ENCODE data around the gene TSSK3. TPM values are rescaled to one million over a fixed set of nuclear protein-coding genes. Genes with fewer than 3 reads are reported as not detected.

Gene TSSK3
- total RNA-seq, 2 donors from 2014 or later, result 1.1 to 2.3 TPM

DNA sequence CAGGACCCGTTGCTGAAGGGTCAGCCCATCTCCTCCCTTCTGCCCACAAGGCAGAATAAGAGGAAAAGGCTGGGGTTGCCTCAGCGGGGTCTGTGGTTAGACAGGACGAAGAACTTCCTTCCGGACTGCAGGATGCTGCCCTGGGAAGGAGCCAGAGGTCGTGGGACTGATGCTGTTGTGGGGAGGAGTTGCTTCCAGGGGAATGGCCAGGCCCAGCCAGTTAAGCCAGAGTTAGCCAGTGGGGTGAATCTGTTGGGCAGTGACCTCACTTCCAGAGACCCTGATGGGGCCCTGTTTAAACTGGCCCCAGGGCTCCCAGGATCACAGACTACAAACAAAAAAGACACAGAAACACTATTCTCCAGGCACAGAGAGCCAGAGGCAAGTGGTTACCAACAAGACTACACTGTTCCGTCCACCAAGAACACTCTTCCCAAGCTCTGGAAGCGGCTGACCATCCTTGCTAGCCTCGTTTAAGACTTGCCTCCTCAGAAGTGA, 13.1 kb upstream of the TSSK3 start:
- no peak for ATAC-seq (ENCODE audit: insufficient number of reproducible peaks, low FRiP score, low read depth)

DNA sequence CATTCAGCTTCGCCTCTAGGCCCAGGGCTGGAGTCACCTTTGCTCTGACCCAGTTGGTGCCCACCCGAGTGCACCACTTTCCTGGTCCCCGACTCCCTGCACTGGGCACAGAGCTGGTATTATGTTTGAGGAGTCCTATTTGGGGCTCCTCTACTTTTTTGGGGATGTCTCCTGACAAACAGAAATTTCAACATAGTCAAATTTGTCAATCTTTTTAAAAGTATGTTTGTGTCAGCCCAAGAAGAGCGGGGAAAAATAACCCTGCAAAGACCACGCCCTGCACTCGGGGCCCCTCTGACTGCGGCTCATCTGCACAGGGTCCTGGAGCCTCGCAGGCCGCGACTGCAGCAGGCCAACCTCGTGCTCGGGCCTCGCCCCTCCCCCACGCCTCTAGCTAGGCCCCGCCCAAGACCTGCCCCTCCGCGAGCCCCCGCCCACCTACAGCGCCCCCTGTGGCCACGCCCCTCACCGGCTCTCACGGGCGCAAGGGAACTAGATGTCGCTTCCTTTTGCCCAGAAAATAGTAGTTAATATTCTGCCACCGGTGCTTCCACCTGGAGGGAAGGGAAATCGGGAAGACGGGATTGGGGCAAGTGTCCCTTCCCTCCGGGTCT, 11.4 kb upstream of the TSSK3 start:
- Histone ChIP-seq H3K36me3 (no peaks in the 10 kb centered on the region), H3K4me3 (peak overlapping the region; percentile 77), H3K27ac (peak overlapping the region; percentile 47 to 70), H3K27me3 (replicated peaks; ENCODE audit: insufficient read depth) (no peaks in the 10 kb centered on the region), H3K4me1 (ENCODE audit: control insufficient read depth in 1 of 2, low read depth in 2 of 2) (peaks cover 13 to 29% of the 10 kb centered on the region in 2 donors), H3K9me3 (no peaks in the 10 kb centered on the region)
- TF ChIP-seq, protein P1, sequence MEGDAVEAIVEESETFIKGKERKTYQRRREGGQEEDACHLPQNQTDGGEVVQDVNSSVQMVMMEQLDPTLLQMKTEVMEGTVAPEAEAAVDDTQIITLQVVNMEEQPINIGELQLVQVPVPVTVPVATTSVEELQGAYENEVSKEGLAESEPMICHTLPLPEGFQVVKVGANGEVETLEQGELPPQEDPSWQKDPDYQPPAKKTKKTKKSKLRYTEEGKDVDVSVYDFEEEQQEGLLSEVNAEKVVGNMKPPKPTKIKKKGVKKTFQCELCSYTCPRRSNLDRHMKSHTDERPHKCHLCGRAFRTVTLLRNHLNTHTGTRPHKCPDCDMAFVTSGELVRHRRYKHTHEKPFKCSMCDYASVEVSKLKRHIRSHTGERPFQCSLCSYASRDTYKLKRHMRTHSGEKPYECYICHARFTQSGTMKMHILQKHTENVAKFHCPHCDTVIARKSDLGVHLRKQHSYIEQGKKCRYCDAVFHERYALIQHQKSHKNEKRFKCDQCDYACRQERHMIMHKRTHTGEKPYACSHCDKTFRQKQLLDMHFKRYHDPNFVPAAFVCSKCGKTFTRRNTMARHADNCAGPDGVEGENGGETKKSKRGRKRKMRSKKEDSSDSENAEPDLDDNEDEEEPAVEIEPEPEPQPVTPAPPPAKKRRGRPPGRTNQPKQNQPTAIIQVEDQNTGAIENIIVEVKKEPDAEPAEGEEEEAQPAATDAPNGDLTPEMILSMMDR (IDR thresholded peaks at IDR 0.05), result peak; percentile 65
- DNase-seq (ENCODE audit: low spot score), result peak; percentile 43
- ATAC-seq (ENCODE audit: insufficient number of reproducible peaks, low FRiP score, low read depth), result peak; percentile 42

More for the DNA sequence above, 13.1 kb upstream of the TSSK3 start:
- no peak overlapping the region for H3K4me3 ChIP-seq
- H3K36me3 ChIP-seq, result no peaks in the 10 kb centered on the region
- H3K27ac ChIP-seq, result no peak overlapping the region
- TF ChIP-seq, protein P1 (IDR thresholded peaks at IDR 0.05), result no peak
- no peaks in the 10 kb centered on the region for H3K9me3 ChIP-seq
- no peak for DNase-seq (ENCODE audit: low spot score)
- peaks cover 13 to 27% of the 10 kb centered on the region in 2 donors for H3K4me1 ChIP-seq (ENCODE audit: control insufficient read depth in 1 of 2, low read depth in 2 of 2)
- H3K27me3 ChIP-seq (replicated peaks; ENCODE audit: insufficient read depth), result no peaks in the 10 kb centered on the region

DNA sequence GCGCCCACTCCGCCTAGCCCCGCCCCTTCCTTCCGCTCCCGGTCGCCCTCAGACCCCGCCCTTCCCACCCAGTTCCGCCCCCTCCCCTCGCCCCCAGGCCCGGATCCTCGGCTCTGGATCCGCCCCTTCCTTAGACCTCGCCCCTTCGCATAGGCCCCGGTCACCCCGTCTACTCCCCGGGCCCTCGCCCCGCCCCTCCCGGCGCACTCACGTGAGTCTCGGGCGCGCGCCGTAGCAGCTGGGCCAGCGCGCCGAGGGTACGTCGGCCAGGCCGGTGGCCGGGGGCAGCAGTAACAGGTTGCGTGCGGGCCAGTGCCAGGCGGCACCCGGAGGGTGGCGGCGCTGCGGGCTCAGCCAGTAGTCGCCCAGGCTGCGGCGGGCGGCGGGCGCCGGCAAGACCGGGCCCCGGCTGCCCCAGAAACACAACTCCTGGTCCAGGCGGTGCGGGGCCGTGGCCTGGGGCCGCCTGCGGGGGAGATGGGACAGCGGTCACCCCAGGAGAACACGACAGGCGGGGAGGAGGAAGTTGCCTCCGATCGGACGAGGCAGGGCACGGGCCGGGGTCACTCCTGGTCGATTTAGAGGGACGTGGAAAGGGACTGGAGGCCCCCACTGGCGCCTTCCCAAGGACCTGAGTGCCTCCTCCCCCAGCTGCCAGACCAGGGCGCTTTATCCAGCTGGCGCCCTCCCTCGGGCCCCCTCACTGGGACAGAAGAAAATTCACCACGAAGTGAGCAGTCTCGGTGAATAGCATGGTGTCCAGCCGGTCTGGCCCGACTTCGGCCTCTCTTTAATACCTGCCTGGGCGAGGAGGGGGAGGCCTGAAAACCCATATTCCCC, 10.7 kb upstream of the TSSK3 start:
- Histone ChIP-seq H3K27me3 (replicated peaks; ENCODE audit: insufficient read depth) (no peaks in the 10 kb centered on the region), H3K4me3 (peak overlapping the region; percentile 77), H3K27ac (peak overlapping the region; percentile 70 to 83), H3K9me3 (no peaks in the 10 kb centered on the region), H3K36me3 (no peaks in the 10 kb centered on the region), H3K4me1 (ENCODE audit: control insufficient read depth in 1 of 2, low read depth in 2 of 2) (peaks cover 13 to 29% of the 10 kb centered on the region in 2 donors)
- ATAC-seq (ENCODE audit: insufficient number of reproducible peaks, low FRiP score, low read depth) (peak; percentile 85), DNase-seq (ENCODE audit: low spot score) (peak; percentile 77)
- TF ChIP-seq, protein P1 (IDR thresholded peaks at IDR 0.05), result no peak

DNA sequence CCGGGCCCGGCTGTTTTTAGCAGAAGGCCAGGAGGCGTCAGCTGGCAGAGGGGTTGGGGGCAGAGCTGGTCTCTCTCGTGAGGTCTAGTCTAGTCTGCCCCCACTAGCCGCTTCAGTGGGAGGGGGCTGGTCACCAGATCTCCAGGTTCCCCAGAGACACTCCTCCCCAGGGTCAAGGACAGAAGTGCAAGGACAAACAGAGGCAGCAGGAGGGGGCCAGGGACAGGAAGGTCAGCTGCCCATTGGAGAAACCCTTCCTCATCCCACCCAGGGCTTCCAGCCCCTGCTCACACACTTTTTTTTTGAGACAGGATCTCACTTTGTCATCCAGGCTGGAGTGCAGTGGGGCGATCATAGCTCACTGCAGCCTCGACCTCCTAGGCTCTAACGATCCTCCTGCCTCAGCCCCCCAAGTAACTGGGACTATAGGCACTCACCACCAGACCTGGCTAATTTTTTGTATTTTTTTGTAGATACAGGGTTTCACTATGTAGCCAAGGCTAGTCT, 10.0 kb upstream of the TSSK3 start:
- peak overlapping the region; percentile 70 to 83 for H3K27ac ChIP-seq
- no peaks in the 10 kb centered on the region for H3K36me3 ChIP-seq
- H3K4me1 ChIP-seq (ENCODE audit: control insufficient read depth in 1 of 2, low read depth in 2 of 2), result peaks cover 13 to 29% of the 10 kb centered on the region in 2 donors
- ATAC-seq (ENCODE audit: insufficient number of reproducible peaks, low FRiP score, low read depth), result no peak
- peak overlapping the region; percentile 77 for H3K4me3 ChIP-seq
- DNase-seq (ENCODE audit: low spot score), result no peak
- TF ChIP-seq, protein P1 (IDR thresholded peaks at IDR 0.05), result no peak
- H3K27me3 ChIP-seq (replicated peaks; ENCODE audit: insufficient read depth), result no peaks in the 10 kb centered on the region
- H3K9me3 ChIP-seq, result no peaks in the 10 kb centered on the region

DNA sequence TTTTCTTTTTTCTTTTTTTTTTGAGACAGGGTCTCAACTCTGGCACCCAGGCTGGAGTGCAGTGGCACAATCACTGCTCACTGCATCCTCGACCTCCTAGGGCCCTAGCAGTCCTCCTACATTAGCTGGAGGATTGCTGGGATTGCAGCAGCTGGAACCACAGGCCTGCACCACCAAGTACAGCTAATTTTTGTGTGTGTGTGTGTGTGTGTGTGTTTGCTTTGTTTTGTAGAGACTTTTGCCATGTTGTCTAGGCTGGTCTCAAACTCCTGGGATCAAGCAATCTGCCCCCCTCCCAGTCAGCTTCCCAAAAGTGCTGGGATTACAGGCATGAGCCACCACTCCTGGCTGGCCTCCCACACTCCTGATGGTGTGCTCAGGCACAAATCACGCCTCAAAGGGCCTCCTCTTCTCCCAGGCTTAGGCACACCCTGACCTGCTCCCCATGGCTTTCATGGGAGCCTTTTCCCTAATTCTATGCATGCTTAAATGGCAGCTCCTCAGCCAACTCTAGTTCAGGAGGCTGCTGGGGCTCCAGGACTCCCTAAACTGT, 9.4 kb upstream of the TSSK3 start:
- TF ChIP-seq, protein P1 (IDR thresholded peaks at IDR 0.05), result no peak
- H3K4me3 ChIP-seq, result peak overlapping the region; percentile 77
- peak overlapping the region; percentile 52 to 83 for H3K27ac ChIP-seq
- DNase-seq (ENCODE audit: low spot score), result no peak
- ATAC-seq (ENCODE audit: insufficient number of reproducible peaks, low FRiP score, low read depth), result no peak
- H3K27me3 ChIP-seq (replicated peaks; ENCODE audit: insufficient read depth), result no peaks in the 10 kb centered on the region
- H3K36me3 ChIP-seq, result no peaks in the 10 kb centered on the region
- peaks cover 13 to 29% of the 10 kb centered on the region in 2 donors for H3K4me1 ChIP-seq (ENCODE audit: control insufficient read depth in 1 of 2, low read depth in 2 of 2)
- H3K9me3 ChIP-seq, result no peaks in the 10 kb centered on the region
